CD4-positive, alpha-beta T cell treated with Interleukin-4 for 1 hour (primary cell): Measurements from ENCODE around the gene C1QTNF12.

Source experiments
- DNase-seq, 2 donors: peaks; one replicate each; pipeline ENCODE4 v3.0.0-alpha.2; 2020 to 2022

The C1QTNF12 gene, protein sequence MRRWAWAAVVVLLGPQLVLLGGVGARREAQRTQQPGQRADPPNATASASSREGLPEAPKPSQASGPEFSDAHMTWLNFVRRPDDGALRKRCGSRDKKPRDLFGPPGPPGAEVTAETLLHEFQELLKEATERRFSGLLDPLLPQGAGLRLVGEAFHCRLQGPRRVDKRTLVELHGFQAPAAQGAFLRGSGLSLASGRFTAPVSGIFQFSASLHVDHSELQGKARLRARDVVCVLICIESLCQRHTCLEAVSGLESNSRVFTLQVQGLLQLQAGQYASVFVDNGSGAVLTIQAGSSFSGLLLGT

DNA sequence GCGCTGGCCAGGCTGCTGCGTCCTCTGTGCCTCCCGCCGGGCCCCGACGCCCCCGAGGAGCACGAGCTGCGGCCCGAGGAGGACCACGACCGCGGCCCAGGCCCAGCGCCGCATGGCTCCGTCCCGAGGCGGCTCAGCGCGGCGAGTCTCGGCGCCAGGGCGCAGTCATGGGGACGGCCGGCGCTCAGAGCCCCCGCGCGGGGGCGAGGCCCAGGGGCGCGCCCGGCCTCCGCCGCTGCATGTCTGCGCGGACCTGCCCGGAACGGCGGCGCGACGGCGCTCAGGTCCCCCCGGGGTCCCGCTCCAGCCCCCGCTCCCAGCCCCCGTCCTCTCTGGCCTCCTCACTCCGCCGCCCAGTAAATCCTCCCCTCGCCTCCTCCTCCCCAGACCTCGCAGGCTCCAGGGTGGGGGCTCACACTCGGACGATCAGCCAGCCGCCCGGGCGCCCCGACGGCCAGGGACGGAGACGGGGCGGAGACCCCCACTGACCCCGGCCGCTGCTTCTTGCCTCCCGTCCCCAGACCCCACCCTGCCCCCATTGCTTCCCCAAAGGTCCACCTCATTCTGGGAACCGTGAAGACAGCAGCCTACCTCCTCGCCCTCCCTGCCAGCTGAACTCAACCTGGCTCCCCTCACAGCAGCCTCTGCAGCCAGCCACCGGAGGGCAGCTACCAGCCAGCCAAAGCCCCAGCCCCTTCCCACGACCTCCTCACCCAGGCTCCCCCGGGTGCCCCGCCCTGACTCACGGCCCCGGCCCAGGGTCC, at the start of gene C1QTNF12:
Gene C1QTNF12 (minus strand): TSS at position 146 of the 764 bp plus-strand sequence. CDS start 32 bp downstream, at position 114.
- no peak for DNase-seq

DNA sequence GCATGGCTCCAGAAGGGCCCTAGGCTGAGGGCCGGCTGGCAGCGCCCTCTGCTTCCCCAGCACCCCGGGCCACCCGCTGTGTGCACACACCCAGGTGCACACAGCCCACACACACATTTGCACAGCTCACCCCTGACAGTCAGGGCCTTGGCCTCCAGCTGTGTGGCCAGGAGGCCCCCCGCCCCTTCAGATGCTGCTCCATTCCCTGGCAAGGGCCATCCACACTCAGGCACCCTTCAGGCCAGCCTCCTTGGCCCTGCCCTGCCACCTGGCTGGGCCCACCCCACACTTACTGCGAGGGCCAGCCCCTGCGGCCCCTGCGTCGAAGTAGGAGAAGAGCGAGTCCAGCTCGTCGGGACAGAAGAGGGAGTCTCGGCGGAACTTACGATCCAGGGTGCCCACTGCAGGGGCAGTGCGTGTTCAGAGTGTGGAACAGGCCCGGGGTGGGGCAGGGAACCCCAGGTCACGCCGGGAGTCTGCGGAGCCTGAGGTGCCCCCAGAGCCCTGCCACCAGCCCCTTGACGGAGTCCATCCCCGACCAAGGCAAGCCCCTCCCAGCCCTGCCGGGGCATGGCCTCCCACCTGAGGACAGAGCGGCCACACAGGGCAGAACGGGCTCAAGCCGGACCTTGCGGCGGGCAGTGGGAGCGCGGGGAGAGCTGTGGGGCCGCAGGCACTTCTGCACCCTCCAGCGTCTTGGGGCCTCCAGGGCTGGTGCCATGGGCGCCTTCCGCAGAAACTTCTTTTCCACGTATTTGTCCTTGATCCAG, 48.8 kb upstream of the C1QTNF12 start:
- DNase-seq, result no peak

DNA sequence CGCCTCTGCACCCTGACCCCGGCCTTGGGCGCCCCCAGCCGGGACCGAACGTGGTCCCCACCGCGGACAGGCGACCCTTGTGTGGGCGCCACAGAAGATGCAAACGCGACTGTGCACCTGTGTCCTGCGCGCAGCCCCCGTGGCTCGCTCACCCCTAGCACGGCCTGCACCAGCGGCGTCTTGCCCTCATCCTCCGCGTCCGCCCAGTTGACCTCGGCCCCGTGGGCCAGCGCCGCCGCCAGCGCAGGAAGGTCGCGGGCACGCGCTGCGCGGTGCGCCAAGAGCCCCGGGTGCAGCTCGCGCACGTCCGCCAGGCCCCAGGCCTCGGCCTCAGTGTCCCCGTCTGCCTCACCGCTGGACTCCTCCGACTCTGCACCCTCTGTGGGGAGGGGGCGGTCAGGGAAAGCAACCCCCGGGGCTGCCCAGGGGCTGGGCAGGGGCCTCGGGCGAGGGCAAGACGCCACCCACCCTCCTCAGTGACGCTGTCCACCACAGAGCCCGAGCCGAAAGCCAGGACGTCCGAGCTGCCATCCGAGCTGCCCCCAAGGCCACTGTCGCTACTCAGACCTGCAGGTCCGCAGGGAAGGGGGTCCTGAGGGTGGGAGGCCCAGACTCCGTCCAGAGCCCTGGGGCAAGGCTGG, 47.8 kb upstream of the C1QTNF12 start:
- no peak for DNase-seq

DNA sequence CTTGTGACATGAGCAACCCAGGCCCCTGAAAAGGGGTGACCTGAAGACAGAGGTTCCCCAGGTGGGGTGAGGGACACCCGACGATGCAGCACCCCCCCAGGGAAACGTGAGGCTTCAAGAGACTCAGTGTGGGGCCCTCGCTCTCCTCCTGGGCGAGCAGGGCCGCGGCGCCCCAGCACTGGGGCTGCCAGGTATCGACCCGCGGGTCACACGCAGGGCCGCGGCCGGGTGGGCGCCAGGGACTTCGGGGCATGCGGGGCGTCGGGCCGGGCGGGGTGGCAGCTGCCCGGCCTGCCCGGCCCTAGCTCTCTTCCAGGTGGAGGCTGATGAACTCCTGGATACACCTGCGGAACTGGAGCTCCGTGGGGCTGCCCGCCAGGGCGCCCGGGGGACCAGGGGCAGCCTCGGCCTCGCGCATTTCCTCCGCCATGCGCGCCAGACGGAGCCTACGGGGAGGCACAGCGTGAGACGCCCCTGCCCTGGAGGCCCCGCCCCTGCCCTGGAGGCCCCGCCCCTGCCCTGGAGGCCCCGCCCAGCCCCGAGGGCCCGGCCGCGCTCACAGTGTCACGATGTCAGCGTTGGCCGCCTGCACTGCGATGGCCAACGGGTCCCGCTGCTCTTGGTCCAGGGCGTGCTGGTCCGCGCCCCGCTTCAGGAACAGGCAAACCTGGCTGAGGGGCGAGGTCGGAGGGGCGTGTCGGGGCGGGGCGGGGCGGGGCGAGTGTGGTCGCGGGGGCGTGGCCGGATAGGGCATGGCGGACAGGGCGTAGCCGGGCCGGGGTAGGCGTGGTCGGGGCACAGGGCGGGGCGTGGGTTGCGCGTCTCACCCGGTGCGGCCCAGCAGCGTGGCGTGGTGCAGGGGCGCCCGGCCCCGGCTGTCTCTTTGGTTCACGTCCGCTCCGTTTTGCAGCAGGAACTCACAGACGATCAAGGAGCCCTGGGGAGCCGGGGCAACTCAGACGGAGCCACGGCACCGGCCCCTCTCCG, 47.0 kb upstream of the C1QTNF12 start:
- no peak for DNase-seq

DNA sequence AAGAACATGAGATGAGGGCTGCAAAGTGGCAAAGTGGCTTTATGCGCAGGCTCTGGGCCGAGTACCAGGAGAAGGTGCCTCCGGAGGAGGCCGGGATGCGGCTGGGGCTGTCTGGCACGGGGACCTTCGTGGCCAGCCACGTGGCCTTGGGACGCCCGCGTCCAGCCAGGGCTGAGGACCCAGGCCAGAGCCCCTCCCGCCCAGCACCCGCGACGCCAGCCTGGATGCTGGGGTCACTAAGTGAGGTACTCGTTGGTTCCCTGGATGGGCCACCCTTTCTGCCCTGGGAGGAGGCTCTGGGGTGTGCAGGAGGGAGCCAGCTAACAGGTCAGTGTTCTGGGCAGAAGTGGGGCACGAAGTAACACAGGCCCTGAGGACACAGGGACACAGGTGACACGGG, 46.3 kb upstream of the C1QTNF12 start:
- DNase-seq, result no peak

DNA sequence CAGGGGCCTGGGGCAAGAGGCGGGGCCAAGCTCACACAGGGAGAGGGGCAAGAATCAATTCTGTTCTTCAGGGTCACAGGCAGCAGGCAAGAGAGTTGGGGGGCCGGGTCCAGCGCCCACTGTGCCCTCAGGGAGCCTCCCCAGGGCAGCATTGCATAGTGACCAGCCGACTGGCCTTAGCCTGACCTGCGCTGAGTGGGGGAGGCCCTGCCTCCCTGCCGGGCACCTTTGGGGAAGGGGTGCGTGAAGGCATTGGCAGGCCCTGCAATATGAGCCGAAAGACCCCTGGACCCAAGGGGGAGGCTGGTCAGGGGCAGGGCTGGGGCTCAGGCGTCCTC, 45.9 kb upstream of the C1QTNF12 start:
- no peak for DNase-seq

DNA sequence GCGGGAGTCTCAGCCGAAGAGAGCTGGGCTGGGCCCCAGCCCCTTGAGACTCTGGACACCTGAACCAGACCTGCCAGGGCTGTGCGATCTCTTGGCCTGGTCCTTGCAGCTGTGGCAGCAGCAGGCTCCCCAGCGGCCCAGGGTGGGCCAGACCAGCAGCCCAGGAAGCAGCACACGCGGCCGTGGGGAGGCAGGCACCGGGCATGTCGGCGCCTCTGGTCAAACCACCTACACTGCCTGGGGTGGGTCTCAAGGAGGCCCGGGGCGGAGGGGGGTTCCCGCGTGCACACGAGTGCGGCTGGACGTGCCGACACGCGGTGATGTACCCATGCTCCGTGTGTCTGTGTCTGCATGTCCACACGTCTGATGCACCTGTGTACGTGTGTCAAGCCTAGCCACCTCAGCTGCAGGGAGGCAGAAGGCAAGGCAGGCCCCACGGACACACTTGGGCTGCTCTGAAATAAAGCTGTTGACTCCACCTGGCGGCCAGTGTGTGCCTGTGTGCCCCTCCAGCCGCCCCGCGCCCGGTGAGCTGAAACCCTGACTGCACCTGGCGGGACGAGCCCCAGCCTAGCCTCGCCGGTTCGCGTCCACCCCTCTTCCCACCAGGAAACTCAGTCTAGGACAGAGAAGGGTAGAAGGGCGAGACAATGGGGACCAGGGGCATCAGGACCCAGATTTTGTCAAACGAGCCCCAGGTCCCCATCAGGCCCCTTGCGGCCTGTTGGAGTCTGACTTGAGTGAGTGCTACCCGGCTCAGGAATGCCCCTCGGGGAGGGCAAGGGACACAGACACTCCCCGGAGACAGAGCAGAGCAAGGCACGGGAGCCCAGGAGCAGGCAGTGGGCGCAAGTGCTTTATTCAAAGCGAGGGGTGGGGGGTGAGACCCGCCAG, 45.3 kb upstream of the C1QTNF12 start:
- DNase-seq, result peak; percentile 65 to 74

DNA sequence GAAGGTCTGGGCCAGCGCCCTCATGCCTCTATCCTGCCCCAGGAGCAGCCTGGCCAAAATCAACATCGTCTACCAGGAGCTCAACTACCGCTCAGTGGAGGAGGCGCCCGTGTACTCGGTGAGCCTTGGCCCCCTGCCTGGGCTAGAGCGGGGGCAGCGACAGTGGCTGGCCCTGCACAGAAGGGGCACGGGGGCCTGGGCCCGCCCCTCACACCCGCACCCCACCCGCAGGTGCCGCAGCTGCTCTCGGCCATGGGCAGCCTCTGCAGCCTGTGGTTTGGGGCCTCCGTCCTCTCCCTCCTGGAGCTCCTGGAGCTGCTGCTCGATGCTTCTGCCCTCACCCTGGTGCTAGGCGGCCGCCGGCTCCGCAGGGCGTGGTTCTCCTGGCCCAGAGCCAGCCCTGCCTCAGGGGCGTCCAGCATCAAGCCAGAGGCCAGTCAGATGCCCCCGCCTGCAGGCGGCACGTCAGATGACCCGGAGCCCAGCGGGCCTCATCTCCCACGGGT, 44.6 kb upstream of the C1QTNF12 start:
- DNase-seq, result no peak

DNA sequence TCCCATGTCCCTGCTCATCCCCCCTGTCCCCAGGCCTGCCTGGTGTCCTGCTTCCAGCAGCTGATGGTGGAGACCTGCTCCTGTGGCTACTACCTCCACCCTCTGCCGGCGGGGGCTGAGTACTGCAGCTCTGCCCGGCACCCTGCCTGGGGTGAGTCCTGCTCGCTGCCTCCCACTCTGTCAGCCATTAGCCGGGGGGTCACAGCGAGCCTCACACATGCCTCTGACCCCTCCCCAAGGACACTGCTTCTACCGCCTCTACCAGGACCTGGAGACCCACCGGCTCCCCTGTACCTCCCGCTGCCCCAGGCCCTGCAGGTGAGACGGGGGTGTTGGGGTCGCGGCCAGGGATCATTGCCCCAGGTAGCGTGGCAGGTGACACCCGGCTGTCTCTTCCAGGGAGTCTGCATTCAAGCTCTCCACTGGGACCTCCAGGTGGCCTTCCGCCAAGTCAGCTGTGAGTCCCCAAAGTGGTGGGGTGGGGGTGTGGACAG, 43.8 kb upstream of the C1QTNF12 start:
- DNase-seq, result peak; percentile 57 to 72

DNA sequence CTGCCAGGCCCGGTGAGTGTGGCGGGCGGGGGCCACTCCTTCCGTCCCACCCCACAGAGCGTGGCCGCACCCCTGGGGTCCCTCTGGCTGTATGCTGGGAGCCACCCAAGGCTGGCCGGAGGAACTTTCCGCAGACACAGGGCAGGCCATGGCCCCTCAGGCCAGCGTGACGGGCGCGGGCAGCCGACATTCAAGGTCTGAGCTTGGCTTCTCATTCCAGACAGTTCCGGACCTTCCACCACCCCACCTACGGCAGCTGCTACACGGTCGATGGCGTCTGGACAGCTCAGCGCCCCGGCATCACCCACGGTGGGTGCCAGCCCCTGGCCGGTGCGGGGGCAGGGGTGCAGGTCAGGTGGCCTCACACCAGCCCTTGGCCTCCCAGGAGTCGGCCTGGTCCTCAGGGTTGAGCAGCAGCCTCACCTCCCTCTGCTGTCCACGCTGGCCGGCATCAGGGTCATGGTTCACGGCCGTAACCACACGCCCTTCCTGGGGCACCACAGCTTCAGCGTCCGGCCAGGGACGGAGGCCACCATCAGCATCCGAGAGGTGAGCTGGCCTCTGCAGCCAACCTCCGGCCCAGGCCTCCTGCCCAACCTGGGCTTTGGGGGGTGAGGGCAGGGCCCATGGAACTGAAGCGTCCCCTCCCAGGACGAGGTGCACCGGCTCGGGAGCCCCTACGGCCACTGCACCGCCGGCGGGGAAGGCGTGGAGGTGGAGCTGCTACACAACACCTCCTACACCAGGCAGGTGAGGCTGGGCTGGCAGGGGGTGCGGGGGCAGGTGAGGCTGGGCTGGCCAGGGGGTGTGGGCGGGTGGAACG, 41.0 kb upstream of the C1QTNF12 start:
- no peak for DNase-seq

DNA sequence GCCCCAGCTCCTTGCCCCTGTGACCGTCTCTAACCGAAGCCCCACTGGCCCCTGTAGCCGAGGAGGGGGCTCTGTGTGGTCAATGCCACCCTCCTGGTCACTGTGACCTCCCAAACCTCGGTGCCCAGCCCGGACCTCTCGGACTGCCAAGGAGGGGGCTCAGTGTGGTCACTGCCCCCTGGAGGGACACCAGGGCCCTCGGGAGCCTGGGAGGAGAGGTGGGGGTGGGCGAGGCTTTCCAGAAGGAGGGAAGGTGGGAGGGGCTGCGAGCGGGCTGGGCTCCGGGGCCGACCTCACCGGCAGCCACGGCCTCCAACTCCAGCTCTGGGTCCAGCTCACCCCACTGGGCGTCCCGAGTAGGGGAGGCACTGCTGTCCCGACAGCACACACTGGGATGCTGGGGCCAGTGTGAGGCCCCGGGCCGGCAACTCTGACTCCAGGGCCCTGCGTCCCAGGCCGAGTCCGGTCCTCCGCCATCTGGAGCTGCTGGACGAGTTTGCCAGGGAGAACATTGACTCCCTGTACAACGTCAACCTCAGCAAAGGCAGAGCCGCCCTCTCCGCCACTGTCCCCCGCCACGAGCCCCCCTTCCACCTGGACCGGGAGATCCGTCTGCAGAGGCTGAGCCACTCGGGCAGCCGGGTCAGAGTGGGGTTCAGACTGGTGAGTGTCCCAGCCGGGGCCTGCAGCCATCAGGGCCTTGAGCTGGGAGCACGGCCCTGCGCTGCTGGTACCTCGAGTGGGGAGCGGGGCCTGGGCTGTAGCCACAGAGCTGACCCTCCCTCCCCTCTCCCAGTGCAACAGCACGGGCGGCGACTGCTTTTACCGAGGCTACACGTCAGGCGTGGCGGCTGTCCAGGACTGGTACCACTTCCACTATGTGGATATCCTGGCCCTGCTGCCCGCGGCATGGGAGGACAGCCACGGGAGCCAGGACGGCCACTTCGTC, 40.1 kb upstream of the C1QTNF12 start:
- DNase-seq, result no peak

DNA sequence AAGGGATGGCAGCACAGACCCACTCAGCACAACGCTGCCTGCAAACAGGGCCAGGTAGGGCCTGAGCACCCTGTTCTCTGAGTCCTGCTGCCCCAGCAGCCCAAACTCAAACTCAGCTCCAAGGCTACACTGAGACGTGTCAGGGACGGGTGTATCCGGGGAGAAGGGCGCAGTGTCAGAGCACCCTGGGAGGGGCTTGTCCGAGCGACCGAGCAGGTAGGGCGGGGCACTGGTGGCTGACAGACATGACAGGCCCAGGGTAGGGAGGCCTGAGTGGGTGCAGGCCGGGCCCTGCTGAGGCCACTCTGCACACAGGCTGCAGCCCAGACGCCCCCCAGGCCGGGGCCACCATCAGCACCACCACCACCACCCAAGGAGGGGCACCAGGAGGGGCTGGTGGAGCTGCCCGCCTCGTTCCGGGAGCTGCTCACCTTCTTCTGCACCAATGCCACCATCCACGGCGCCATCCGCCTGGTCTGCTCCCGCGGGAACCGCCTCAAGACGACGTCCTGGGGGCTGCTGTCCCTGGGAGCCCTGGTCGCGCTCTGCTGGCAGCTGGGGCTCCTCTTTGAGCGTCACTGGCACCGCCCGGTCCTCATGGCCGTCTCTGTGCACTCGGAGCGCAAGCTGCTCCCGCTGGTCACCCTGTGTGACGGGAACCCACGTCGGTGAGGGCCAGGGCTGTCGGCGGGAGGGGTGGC, 39.2 kb upstream of the C1QTNF12 start:
- no peak for DNase-seq

DNA sequence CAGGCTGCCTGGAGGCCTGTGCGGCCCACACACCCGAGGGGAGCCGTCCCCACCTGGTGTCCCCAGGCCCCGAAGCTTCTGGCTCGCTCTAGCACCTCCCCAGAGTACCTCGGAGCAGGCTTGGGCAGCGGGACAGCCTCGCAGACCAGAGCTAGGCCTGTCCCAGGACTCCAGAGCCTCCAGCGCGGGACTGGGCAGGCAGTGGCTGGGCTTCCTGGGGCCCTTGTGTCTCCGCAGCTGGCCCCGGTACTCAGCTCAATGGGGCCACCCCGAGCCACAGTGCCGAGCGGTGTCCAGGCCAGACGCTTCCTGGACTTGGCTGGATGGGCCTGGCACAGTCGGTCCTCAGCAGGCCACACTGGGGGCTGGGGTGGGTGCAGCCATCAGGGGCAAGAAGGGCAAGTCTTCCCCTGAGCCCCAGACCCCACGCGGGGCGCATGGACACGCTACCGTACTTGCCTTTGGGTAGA, 38.6 kb upstream of the C1QTNF12 start:
- no peak for DNase-seq

DNA sequence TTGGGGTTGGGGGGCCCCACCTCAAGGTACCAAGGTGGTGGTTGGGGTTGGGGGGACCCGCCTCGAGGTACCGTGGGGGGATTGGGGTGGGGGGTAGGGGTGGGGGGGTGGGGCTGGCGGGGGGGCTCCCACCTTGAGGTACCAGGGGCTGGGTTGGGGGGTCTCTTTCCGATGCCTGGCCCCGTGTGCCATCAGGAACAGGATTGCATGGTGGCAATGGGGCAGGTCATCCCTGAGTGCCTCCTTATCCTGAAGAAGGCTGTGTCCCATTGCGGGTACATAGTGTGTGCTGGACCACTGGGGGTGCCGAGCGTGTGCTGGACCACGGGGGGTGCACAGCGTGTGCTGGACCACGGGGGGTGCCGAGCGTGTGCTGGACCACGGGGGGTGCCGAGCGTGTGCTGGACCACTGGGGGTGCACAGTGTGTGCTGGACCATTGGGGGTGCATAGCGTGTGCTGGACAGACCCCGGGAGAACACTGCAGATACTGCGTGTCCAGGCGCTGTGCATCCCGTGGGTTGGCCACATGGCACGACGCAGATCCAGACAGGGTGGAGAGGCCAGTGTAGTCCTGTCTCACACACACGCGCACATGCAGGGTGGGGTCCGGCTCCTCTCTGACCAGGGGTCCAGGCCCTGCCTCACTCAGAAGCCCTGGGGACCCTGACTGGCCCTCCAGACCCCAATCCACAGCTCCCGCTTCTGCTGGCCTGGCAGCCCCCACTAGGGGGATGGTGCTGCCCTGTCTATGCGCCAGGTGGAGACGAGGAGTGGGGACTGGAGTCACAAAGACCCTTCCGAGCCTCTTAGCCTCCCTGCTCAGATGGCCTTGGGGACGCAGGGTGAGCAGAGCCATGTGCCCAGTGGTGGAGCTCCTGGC, 37.9 kb upstream of the C1QTNF12 start:
- no peak for DNase-seq

DNA sequence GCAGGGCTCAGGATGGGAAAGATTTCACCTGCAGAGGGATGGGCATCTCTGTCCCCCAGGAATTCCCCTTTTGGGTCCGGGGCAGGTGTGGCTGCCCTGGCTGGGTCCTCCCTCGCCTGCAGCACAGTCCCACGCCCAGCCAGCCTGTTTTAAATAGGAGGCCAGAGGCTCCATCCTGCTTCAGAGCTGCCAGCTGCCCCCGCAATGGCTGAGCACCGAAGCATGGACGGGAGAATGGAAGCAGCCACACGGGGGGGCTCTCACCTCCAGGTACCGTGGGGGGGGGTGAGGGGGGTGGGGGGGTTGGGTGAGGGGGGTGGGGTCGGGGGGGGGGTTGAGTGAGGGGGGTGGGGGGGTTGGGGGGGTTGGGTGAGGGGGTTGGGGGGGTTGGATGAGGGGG, 37.3 kb upstream of the C1QTNF12 start:
- DNase-seq, result no peak

DNA sequence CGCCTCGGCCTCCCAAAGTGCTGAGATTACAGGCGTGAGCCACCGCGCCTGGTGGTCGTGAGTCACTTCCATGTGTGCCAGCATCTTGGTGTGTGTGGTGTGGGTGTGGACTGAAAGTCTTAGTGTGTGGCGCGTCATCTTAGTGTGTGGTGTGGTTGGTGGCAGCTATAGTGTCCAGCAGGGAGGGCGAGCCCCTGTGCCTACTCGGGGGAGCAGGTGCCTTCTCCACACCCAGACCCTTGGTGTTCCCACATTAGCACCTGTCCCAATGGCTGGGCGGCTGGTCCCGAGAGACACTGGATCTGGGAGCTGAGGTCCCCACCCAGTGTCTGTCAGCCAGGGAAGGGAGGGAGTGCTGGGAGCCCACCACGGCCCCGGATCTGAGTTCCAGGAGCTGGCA, 36.5 kb upstream of the C1QTNF12 start:
- no peak for DNase-seq
